Activated T-helper 9 cell treated with anti-CD3 and anti-CD28 coated beads, Interleukin-2, amount 50 U/mL, for 16 hours (primary cell): Measurements from ENCODE around the gene PDYN.

Experiments used
- DNase-seq: peaks from one replicate; pipeline ENCODE4 v3.0.0-alpha.2; 2020; ENCODE audit warnings: low read depth

PDYN gene

DNA sequence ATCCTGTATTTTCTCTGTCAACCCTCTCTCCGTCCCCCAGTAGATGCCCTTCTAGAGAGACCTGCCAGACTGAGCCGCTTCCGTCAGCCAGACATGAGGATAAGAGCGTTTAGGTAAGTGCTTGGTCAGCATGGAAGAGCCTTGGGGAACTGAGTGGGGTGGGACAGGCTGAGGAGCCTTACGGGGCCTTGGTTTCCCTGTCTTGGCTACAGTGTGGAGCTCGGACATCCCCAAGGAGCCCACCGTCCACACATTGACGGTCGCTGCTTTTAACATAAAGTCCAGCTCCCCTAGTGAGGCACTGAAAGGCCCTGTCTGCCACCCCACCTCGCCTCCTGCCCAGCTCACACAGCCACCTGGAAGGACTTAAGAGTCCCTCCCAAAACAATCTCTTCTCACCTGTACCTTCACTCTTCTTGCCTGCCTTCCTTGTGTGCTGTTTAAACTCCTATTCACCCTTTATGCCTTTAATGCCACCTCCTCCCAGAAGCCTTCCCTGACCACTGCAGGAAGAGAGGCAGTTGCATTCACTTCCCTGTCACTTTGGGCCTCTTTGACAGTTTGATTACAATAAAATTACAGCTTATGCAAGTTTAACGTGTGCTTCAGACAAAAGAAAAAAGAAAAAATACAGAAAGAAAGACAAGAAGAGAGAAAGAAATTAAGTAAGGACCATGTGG, 42.3 kb downstream of the PDYN start:
- DNase-seq, result no peak

DNA sequence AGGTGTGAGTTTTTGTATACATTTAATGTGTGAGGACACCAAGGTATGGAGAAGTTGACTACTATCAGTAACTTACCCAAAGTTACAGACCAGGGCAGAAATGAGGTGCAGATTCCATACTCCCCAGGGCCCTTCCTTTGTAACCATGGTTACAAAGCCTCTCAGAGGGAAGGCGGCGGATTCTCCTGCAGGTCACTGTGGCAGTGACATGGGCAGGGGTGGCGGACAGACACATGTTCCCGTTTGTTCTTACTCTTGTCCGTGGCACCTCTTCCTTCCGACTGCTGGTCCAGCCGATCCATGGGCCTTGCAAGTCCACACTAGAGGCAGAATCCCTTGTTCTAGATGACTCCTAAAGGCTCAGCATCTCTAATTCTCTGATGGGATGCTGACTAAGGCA, 43.0 kb downstream of the PDYN start:
- DNase-seq, result no peak

DNA sequence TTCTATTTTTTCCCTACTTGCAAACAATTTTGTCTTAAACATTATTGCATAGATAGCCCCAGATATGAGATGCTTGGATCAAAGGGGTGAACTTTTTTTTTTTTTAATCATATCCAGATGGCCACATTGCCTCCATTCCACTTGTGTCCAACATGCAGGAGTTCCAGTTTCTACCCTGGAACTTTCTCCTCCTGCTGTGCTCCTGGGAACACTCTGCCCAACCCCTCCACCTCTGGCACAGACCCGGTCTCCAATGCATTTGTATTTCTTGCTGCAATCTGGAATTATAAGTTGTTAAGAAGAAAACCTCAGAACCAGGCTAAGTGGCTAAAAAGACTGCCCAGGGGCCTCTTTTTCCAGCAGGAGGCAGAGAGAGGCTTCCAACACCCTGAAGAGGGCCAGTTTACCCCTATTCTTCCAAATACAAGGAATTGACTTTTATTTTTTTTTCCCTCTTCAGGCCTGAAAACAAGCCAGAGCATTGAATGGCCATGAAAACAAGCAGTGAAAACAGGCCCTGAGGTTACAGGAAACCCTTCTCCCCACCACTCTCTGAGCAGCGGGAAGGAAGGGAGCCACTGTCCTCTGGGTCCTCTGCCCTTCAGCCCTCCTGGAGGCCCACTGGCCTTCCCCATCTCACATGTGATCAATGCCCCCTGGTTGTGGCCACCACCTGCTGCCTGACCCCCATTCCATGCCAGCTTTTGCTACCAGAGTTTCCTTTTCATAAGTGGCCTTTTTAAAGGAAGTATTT, 44.3 kb downstream of the PDYN start:
- DNase-seq, result no peak

DNA sequence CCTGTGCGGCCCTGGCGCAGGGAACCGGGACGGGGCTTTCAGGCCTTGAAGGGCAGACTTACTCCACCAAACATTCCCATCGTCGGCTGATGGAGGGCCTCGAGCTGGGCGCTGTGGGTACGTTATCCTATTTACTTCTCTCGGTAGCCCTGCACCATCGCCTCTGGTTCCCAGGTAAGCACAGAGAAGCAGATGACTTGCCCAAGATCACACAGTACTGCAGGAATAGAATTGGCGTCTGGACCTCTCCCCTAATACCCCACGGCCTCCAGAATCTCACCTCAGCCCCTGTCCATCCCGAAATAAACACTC, 46.4 kb downstream of the PDYN start:
- DNase-seq, result no peak

DNA sequence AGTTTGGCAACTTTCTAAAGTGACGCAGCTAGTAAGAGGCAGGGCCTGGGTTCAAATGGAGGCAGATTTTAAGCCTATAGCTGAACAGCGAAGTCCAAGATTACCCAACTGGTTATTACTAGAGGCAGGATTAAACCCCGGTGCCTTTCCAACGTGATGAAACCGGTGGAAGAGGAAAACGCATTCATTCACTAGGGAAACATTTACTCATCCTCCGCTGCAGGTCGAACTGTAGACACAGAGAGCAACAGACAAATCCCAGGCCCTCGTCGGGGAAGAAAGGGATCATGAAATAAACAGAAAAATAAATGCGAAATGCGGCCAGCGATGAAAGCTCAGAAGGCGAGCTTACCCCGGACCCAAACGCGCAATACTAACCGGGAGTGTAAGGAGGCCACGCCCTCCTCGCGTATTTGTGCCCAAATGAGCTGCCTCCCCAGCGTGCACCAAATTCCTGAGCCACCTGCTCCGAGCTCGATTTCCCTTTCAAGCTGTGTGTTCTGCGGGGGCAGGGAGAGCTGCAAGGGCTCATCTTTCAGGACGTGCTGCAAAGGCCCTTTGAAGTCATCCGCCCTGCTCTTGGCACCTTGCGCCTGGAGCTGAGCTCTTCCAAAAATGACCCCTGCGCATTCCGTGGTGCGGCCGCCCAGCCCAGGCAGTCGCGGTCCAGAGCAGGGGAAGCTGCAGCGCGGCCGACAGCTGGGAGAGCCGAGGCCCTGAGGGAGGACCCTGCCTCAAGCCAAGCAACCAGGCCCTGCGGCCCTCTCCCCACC, 46.9 kb downstream of the PDYN start:
- DNase-seq, result no peak

DNA sequence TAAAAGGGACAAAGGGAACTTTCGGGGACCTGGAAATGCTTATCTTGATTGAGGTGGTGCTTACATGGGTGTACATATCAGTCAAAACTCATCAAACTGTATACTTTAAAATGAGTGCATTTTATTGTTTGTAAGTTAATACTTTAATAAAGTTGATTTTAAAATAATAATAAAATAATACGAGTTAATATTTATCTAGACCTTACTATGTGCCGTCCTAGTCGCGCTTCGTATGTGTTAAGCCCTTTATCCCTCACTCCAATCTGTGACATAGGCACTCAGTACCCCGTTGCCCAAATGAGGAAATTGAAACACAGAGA, 47.5 kb downstream of the PDYN start:
- no peak for DNase-seq

DNA sequence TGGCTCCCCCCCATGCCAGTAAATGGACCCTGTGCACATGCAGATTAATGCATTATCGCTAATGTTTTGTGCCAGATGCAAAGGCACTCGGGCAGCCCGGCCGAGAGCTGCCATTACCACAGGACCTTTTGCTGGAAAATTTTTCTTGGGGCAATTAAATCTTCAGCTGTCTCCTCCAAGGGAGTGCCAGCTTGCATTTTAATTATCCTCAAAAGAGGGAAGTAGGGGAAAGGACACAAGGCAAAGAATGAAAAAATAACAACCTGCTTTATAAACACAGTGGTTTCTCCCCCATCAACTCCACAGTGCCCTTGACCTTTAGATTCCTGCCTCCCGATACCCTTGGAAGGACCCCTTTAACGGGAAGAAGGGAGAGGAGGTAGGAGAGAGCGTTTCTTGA, 48.2 kb downstream of the PDYN start:
- no peak for DNase-seq

DNA sequence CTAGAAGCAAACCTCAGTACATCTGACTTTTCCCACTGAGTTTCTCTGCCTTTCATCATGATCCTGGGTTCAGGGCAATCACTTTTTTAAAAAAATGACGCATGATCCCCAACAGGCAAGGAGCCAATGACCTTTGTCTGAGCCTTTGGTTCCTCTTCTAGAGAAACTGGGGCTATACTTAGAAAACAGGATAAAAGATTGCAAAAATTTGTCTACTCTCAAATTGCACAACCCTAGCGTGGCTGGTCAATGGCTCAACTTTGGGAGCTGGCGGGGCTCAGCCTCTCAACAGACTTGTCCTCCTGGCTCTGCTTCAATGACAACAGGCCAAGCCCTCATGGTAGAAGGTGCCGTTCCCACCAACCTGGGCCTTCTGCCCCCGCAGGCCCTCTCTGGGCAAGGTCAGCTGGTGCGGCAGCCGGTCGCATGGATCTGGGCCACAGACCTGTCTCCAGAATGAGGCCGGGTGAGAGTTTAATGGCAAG, 48.7 kb downstream of the PDYN start:
- DNase-seq, result no peak

DNA sequence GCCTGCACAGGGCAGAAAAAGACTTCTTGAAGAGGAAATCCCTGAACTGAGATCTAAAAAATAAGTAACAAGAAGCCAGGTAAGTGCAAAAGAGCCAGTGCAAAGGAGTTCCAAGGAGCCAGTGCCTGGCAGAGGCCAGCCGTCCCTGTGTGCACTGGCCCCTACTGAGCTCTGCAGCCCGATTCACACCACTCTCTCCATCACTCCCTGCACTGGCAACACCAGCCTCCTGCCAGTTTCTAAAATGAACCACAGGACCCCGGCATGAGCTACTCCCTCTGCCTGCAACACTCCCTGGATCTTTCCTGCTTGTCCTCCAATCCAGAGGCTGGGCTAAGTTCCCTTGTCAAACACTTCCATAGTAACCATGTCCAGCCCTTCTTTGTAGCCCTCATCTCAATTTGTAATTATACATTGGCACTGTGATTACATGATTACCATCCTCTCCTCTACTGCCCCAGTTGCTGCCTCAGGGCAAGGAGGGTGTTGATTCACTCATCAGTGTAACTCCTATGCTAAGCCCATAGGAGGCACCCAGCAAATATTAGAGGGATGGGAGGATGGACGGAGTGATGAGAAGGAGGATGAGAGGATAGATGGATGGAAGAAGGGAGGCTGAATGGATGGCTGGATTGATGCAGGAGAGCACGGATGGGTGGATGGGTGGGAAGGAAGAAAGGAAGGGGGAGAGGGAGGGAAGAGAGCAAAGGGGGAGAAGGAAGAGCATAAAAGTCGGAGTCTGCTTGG, 49.3 kb downstream of the PDYN start:
- no peak for DNase-seq

DNA sequence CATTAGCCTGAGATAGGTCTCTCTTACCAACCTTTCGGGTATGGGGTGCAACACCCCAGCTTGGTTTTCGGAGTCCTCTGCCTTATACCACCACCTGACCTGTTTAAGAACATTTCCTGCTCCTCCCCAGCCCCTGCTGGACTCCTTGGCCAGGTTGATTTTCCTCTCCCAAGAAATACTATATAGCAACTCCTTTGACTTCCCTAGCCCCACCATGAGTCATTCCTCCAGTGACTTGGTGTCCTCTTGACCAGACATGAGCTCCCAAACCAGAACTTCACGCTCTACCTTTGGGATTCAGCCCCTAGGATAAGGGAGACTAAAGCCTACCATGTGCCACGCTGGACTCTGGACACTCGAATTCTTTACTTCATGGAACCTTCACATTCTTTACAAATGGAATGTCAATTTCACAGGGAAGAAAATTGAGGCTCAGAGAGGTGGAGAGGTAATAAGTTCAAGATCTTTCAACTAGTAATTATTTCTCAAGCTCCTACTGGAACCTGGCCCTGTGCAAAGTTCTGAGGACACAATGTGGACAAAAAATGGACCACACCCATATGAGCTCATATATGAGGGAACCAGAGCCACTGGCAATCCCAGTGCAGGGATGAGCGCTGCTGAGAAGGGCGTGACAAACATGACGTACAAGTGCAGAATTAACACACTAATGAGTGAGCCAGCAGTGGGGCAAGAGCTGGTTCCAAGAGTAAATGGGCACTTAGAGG, 50.4 kb downstream of the PDYN start:
- no peak for DNase-seq

DNA sequence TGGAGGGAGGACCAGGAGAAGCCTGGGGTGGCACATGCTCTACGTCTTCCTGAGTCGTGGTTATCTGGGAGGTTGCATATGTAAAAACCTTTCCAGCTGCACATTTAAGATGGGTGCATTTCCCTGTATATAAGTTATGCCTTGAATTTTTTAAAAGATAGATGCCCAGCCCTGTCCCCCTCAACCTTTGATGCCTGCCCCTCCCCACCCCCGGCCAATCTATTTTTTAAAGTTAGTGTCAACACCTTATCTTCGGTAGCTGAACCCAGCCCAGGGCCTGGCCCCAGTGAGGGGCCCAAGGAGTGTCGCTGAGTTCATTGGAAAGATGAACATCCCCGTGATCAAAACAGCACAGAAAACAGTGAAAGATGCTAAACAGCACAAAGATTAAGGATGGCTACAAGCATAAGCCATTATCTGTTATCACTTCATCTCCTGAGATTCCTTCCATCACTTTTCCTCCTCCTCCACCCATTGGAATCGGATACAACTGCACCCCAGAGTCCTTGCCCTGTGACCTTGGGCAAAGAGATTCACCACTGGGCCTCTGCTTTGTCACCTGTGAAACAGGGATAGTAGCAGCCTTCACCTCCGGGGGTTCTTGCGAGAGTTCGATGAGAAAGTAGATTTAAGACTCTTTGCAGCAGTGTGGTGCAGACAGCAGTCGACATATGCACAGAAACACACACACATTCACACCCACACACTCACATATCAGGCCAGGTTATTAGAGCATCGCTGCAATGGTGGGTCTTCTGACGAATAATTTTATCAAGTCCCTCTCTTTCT, 51.2 kb downstream of the PDYN start:
- DNase-seq, result no peak

DNA sequence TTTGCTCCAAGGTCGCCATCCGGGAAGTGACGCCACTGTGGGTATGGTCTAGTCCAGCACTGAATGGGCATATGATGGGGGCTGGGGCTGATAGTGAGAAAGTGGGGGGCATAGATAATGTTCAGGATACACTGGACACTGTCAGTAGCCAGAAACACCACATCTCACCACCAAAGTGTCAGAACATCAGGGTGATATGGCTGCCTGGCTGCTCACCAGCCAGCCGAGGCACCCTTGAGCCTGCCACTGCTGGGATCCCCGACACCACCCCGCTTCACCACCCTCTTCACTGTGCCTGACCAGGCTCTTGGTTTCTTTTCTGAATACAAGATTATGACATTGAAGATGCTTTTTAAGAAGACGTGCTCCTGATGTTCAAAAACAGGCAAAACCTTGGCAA, 51.8 kb downstream of the PDYN start:
- DNase-seq, result no peak

DNA sequence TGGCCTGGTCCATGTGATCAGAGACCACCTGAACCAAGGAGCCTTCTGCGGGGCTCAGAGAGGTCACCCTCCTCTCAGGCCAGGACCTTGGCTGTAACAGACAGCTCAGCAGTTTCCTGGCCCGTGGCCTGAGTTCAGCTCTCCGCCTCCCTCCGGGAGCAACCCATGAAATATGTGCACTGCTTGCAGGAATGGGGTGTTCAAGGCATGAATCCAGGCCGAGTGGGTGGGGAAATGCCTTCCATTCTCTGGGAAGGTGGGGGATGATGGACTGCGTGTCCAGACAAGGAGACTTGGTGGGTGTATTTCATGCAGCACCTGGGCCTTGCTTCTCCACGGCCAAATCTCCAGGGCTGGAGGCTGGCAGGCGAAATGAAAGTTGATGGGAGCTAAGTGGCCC, 52.6 kb downstream of the PDYN start:
- no peak for DNase-seq

DNA sequence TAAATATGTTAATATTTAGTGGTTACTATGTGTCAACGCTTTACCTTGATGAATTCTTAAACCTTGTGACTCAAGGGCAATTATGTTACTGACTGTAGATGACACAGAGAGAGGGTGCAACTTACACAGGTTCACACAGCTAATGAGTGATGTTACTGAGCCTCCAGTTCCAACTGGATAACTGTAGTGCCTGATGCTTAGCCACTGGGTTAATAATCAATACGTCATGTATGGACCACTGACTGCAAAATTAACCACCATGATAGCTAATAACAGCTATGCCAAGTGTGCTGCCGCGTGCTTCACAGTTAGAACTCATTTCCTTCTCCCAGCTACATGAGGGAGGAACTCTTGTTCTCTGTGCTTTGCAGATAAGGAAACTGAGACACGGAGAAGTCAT, 53.3 kb downstream of the PDYN start:
- no peak for DNase-seq

DNA sequence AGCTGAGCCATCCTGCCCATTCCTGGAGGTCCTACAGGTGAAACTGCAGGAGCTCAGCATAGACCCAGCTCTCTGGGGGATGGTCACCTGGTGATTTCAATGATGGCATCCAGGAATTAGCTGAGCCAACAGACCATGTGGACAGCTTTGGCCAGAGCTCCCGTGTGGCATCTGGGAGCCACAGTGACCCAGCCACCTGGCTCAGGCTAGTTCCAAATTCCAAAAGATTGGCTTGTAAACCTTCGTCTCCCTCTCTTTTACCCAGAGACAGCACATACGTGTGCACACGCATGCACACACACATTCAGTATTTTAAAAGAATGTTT, 54.6 kb downstream of the PDYN start:
- DNase-seq, result no peak

DNA sequence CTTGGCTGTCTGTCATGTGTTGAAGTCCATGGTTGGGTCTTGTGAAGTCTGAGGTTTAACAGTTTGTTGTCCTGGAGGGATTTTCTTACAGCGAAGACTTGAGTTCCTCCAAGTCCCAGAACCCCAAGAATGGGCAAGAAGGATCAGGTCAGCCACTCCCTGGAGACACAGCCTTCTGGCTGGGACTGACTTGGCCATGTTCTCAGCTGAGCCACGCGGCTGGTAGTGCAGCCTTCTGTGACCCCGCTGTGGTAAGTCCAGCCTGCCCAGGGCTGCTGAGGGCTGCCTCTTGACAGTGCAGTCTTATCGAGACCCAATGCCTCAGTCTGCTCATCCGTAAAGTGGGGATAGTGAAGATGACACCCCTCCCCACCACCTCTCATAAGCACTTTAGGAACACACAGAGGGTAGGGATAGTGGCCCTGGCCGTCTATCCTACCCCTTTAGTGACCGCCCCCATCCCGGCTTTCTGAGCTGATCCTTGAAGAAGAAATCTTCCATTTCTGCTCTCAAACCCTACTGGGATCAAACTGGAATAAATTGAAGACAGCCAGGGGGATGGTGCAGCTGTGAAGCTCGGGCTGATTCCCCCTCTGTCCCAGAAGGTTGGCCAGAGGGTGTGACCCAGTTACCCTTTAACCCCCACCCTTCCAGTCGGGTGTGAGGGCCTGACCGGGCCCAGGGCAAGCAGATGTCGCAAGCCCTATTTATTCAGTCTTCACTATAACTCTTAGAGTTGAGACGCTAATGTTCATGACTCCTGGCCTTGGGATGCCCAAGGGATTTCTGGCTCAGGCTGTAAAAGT, 55.2 kb downstream of the PDYN start:
- DNase-seq, result no peak

DNA sequence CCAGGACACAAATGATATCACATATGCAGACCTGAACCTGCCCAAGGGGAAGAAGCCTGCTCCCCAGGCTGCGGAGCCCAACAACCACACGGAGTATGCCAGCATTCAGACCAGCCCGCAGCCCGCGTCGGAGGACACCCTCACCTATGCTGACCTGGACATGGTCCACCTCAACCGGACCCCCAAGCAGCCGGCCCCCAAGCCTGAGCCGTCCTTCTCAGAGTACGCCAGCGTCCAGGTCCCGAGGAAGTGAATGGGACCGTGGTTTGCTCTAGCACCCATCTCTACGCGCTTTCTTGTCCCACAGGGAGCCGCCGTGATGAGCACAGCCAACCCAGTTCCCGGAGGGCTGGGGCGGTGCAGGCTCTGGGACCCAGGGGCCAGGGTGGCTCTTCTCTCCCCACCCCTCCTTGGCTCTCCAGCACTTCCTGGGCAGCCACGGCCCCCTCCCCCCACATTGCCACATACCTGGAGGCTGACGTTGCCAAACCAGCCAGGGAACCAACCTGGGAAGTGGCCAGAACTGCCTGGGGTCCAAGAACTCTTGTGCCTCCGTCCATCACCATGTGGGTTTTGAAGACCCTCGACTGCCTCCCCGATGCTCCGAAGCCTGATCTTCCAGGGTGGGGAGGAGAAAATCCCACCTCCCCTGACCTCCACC, 56.4 kb downstream of the PDYN start:
- DNase-seq, result no peak

DNA sequence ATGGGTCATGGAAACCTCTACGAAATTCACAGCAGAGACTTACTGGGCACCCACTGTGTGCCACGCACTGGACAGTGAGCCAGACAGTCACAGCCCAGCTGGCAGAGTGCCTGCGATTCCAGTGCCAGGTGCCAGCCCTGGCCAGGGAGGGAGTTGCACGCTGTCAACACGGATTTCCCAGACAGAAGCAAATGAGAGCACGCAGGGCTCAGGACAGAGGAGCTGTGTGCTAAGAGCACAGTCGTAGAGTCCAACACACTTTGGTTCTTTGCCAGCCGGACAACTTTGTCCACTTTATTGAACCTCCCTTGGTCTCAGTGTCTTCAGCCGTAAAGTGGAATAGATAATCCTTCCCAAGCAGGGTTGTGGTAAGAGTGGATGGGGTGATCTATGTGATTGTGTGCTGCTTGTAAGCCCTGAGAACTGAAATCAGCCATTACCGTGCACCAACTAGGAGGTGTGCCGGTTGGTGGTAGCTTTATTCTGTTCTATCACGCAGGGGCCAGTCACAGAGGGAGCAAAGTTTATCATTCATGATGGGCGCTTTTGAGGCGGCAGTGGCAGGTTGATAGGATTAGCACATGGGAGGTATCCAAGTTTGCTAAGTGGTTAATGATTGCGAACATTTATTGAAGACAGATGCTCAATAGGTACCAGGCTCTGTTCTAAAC, 58.0 kb downstream of the PDYN start:
- no peak for DNase-seq
